Epithelial cell of prostate (primary cell): ENCODE measurements around the gene HOXA7.
A peak's percentile ranks its signal among the peaks of the same experiment; 100 is the strongest.

ENCODE experiments used
- DNase-seq: peaks from one replicate; pipeline ENCODE4 v3.0.0-alpha.2; 2011; ENCODE audit warnings: low read depth, low spot score
- H3K27ac ChIP-seq: fragments of 450-650 bp; 2 replicates; pipeline ENCODE4 v1.5.1; 2017; ENCODE audit warnings: mild to moderate bottlenecking

Gene HOXA7

GRCh38 chr7:27149842-27150567 is 6.5 kb downstream of the HOXA7 start:
- peak overlapping the region; percentile 79 for H3K27ac ChIP-seq
- DNase-seq, result no peak

- H3K27ac ChIP-seq, result peak overlapping the region; percentile 79
- no peak for DNase-seq
Observed at GRCh38 chr7:27148756-27149641, 7.5 kb downstream of the HOXA7 start.

GRCh38 chr7:27148031-27148755 is 8.3 kb downstream of the HOXA7 start:
- H3K27ac ChIP-seq, result peak overlapping the region; percentile 79
- DNase-seq, result no peak

- no peak for DNase-seq
- H3K27ac ChIP-seq, result peak within 1 kb of the TSS; percentile 79
Observed at GRCh38 chr7:27147199-27148030, 9.1 kb downstream of the HOXA7 start, which contains the start of gene HOXA6. Gene HOXA6, minus strand, starts transcription at chr7:27147774. Its CDS starts 25 bp downstream, at chr7:27147749.

- peak overlapping the region; percentile 79 for H3K27ac ChIP-seq
- no peak for DNase-seq
Observed at GRCh38 chr7:27146491-27147198, 9.8 kb downstream of the HOXA7 start.

- no peak for DNase-seq
- no peak overlapping the region for H3K27ac ChIP-seq
Observed at GRCh38 chr7:27145914-27146412, 10.5 kb downstream of the HOXA7 start.

GRCh38 chr7:27145165-27145913 is 11.1 kb downstream of the HOXA7 start:
- DNase-seq, result no peak
- H3K27ac ChIP-seq, result peak overlapping the region; percentile 33

- no peak for DNase-seq
- H3K27ac ChIP-seq, result peak overlapping the region; percentile 33
Observed at GRCh38 chr7:27144781-27145164, 11.7 kb downstream of the HOXA7 start.

- DNase-seq, result no peak
- H3K27ac ChIP-seq, result peak overlapping the region; percentile 33
Observed at GRCh38 chr7:27143950-27144780, 12.3 kb downstream of the HOXA7 start.

GRCh38 chr7:27143023-27143949 is 13.2 kb downstream of the HOXA7 start, which contains the start of gene HOXA5:
Gene HOXA5, minus strand, starts transcription at chr7:27143681. Its CDS starts 74 bp downstream, at chr7:27143607.
- H3K27ac ChIP-seq, result peak within 1 kb of the TSS; percentile 69

GRCh38 chr7:27142580-27143022 is 13.9 kb downstream of the HOXA7 start:
- peak overlapping the region; percentile 69 for H3K27ac ChIP-seq
- no peak for DNase-seq

More at GRCh38 chr7:27143023-27143949, 13.2 kb downstream of the HOXA7 start, which contains the start of gene HOXA5:
- peak; percentile 88 for DNase-seq

GRCh38 chr7:27141923-27142579 is 14.4 kb downstream of the HOXA7 start:
- DNase-seq, result no peak
- peak overlapping the region; percentile 69 for H3K27ac ChIP-seq

GRCh38 chr7:27141137-27141922 is 15.1 kb downstream of the HOXA7 start:
- no peak for DNase-seq
- H3K27ac ChIP-seq, result peak overlapping the region; percentile 69

GRCh38 chr7:27140126-27140857 is 16.2 kb downstream of the HOXA7 start:
- peak overlapping the region; percentile 59 for H3K27ac ChIP-seq
- DNase-seq, result no peak
